Hepatocyte (in vitro differentiated cells): ENCODE results near the gene SNAI3. TPM values are rescaled to one million over a fixed set of nuclear protein-coding genes. Genes with fewer than 3 reads are reported as not detected.
A peak's percentile ranks its signal among the peaks of the same experiment; 100 is the strongest.

Experiments used
- DNase-seq: peaks from one replicate; pipeline ENCODE4 v3.0.0-alpha.2; 2016; ENCODE audit warnings: low spot score
- H2AFZ ChIP-seq: fragments of 200-600 bp; sonication (generic); 2 replicates; pipeline ENCODE4 v1.6.0; 2016; ENCODE audit warnings: antibody characterized with exemption, mild to moderate bottlenecking
- H3K27ac ChIP-seq: fragments of 200-600 bp; sonication (generic); 2 replicates; pipeline ENCODE4 v1.5.1; 2016; ENCODE audit warnings: mild to moderate bottlenecking
- H3K27me3 ChIP-seq: fragments of 200-600 bp; sonication (generic); 2 replicates; pipeline ENCODE4 v1.6.1; 2016
- H3K36me3 ChIP-seq: fragments of 200-600 bp; sonication (generic); replicated peaks from 2 replicates; pipeline ENCODE4 v1.5.1; 2016; ENCODE audit warnings: low read depth; ENCODE audit not compliant: insufficient read depth
- H3K4me1 ChIP-seq: fragments of 200-600 bp; sonication (generic); 2 replicates; pipeline ENCODE4 v1.5.1; 2016; ENCODE audit warnings: mild to moderate bottlenecking, moderate library complexity; ENCODE audit not compliant: insufficient read depth
- H3K4me2 ChIP-seq: fragments of 200-600 bp; sonication (generic); 2 replicates; pipeline ENCODE4 v1.6.0; 2016
- H3K4me3 ChIP-seq: fragments of 200-600 bp; sonication (generic); 2 replicates; pipeline ENCODE4 v1.5.1; 2016; ENCODE audit warnings: mild to moderate bottlenecking
- H3K79me2 ChIP-seq: fragments of 200-600 bp; sonication (generic); 2 replicates; pipeline ENCODE4 v1.6.0; 2017; ENCODE audit warnings: mild to moderate bottlenecking
- H3K9me2 ChIP-seq: fragments of 200-600 bp; sonication (generic); replicated peaks from 2 replicates; pipeline ENCODE4 v1.6.0; 2017; ENCODE audit warnings: mild to moderate bottlenecking; ENCODE audit not compliant: insufficient read depth
- H3K9me3 ChIP-seq: fragments of 200-600 bp; sonication (generic); 2 replicates; pipeline ENCODE4 v1.5.1; 2016; ENCODE audit warnings: low read depth, mild to moderate bottlenecking
- H4K20me1 ChIP-seq: fragments of 200-600 bp; sonication (generic); 2 replicates; pipeline ENCODE4 v1.6.0; 2016; ENCODE audit warnings: mild to moderate bottlenecking; ENCODE audit not compliant: insufficient read depth, poor library complexity, severe bottlenecking
- CTCF ChIP-seq: fragments of 200-600 bp; sonication (generic); IDR thresholded peaks from 2 replicates; pipeline ENCODE4 v1.5.1; 2016; ENCODE audit warnings: antibody characterized with exemption, mild to moderate bottlenecking; ENCODE audit not compliant: poor library complexity
- EZH2 ChIP-seq: fragments of 200-600 bp; sonication (generic); IDR thresholded peaks from 2 replicates; pipeline ENCODE4 v1.6.1; 2016; ENCODE audit warnings: antibody characterized with exemption, mild to moderate bottlenecking, borderline replicate concordance
- EZH2phosphoT487 ChIP-seq: fragments of 200-600 bp; sonication (generic); IDR thresholded peaks from one replicate; pipeline ENCODE4 v1.6.1; 2018; ENCODE audit warnings: antibody characterized with exemption, mild to moderate bottlenecking, low read depth, moderate library complexity; ENCODE audit not compliant: unreplicated experiment, severe bottlenecking
- WGBS: methylation state at CpG from one replicate; pipeline ENCODE4 v1.1.6; 2016; ENCODE audit warnings: low lambda C conversion rate; ENCODE audit errors: missing lambda C conversion rate; 5-methylcytosine and 5-hydroxymethylcytosine counted together
- polyA plus RNA-seq: library from polyadenylated mRNA; unstranded; fragments of >200 nt; fragmentation: Nextera tagmentation; extraction: Ambion mirVana; gene quantifications from 2 replicates; pipeline ENCODE4 v1.2.1, GENCODE V29; 2016
- total RNA-seq: library from RNA; depleted of rRNA; stranded (reverse); fragments of >200 nt; gene quantifications from 2 replicates; pipeline ENCODE4 v1.2.3, GENCODE V29; 2014

The SNAI3 gene
- total RNA-seq, result 1.7 and 2.5 TPM in 2 replicates
- polyA plus RNA-seq, result 4.1 and 5.0 TPM in 2 replicates

GRCh38 chr16:88686439-88687253, at the start of gene SNAI3:
SNAI3 (minus strand) TSS chr16:88686507; CDS start chr16:88686406, 101 bp downstream.
- no peaks in the 10 kb centered on the region for H3K79me2 ChIP-seq
- peak within 1 kb of the TSS; percentile 84 for H2AFZ ChIP-seq
- H3K27ac ChIP-seq, result peak within 1 kb of the TSS; percentile 87
- H3K9me3 ChIP-seq, result no peaks in the 10 kb centered on the region
- peak; percentile 92 for DNase-seq
- peak within 1 kb of the TSS; percentile 70 for H3K4me3 ChIP-seq
- TF ChIP-seq CTCF, result no peak
- no peak for TF ChIP-seq EZH2phosphoT487
- no peak for TF ChIP-seq EZH2
- H3K27me3 ChIP-seq, result peaks cover 3% of the 10 kb centered on the region
- peaks cover 20% of the 10 kb centered on the region for H3K4me1 ChIP-seq
- no peaks in the 10 kb centered on the region for H4K20me1 ChIP-seq
- peak within 1 kb of the TSS; percentile 100 for H3K4me2 ChIP-seq
- no peaks in the 10 kb centered on the region for H3K36me3 ChIP-seq
- WGBS, result 12% methylated on average over 46 of the region's 65 CpGs
- H3K9me2 ChIP-seq, result no peaks in the 10 kb centered on the region

GRCh38 chr16:88736088-88736487, 49.8 kb upstream of the SNAI3 start:
- Histone ChIP-seq H3K27ac (no peak overlapping the region), H3K4me3 (no peak overlapping the region), H4K20me1 (no peaks in the 10 kb centered on the region), H3K27me3 (no peaks in the 10 kb centered on the region), H3K36me3 (no peaks in the 10 kb centered on the region), H2AFZ (no peak overlapping the region), H3K9me2 (no peaks in the 10 kb centered on the region), H3K4me2 (no peak overlapping the region), H3K4me1 (no peaks in the 10 kb centered on the region), H3K9me3 (no peaks in the 10 kb centered on the region), H3K79me2 (no peaks in the 10 kb centered on the region)
- TF ChIP-seq EZH2, result no peak
- TF ChIP-seq EZH2phosphoT487, result no peak
- TF ChIP-seq CTCF, result no peak
- DNase-seq, result no peak
- 94% methylated on average over 13 of the region's 21 CpGs for WGBS

GRCh38 chr16:88735616-88736015, 49.3 kb upstream of the SNAI3 start:
- H3K9me3 ChIP-seq, result no peaks in the 10 kb centered on the region
- no peaks in the 10 kb centered on the region for H3K79me2 ChIP-seq
- no peaks in the 10 kb centered on the region for H4K20me1 ChIP-seq
- no peak overlapping the region for H3K4me2 ChIP-seq
- no peak for DNase-seq
- WGBS, result 95% methylated on average over 10 of the region's 10 CpGs
- no peak overlapping the region for H2AFZ ChIP-seq
- H3K4me1 ChIP-seq, result no peaks in the 10 kb centered on the region
- no peaks in the 10 kb centered on the region for H3K27me3 ChIP-seq
- H3K4me3 ChIP-seq, result no peak overlapping the region
- H3K36me3 ChIP-seq, result no peaks in the 10 kb centered on the region
- H3K27ac ChIP-seq, result no peak overlapping the region
- no peaks in the 10 kb centered on the region for H3K9me2 ChIP-seq
- no peak for TF ChIP-seq CTCF
- TF ChIP-seq EZH2phosphoT487, result no peak
- TF ChIP-seq EZH2, result no peak
